ACC112 (cell line): ENCODE data around the gene COPS8.

Source experiments
- H2AFZ ChIP-seq: fragments of 200-600 bp; sonication (generic); one replicate; pipeline ENCODE4 v1.6.0; 2017; ENCODE audit warnings: antibody characterized with exemption, low read length; ENCODE audit not compliant: unreplicated experiment
- H3K27ac ChIP-seq: fragments of 200-600 bp; sonication (generic); 2 replicates; pipeline ENCODE4 v1.5.1; 2014; ENCODE audit warnings: low read depth, mild to moderate bottlenecking, antibody characterized with exemption, low read length, moderate library complexity
- H3K27me3 ChIP-seq: fragments of 200-600 bp; sonication (generic); 2 replicates; pipeline ENCODE4 v1.6.1; 2014; ENCODE audit warnings: mild to moderate bottlenecking, antibody characterized with exemption, low read length, moderate library complexity, mixed read lengths; ENCODE audit not compliant: insufficient read depth
- H3K36me3 ChIP-seq: fragments of 200-600 bp; sonication (generic); 2 replicates; pipeline ENCODE4 v1.6.1; 2016; ENCODE audit warnings: mild to moderate bottlenecking, antibody characterized with exemption, low read length, moderate library complexity, mixed read lengths; ENCODE audit not compliant: insufficient read depth
- H3K4me1 ChIP-seq: fragments of 200-600 bp; sonication (generic); one replicate; pipeline ENCODE4 v1.6.1; 2016; ENCODE audit warnings: low read length, mixed read lengths; ENCODE audit not compliant: insufficient read depth, unreplicated experiment, control insufficient read depth
- H3K4me3 ChIP-seq: fragments of 200-600 bp; sonication (generic); 2 replicates; pipeline ENCODE4 v1.5.1; 2014; ENCODE audit warnings: mild to moderate bottlenecking, low read depth, low read length
- H3K79me2 ChIP-seq: fragments of 200-600 bp; sonication (generic); one replicate; pipeline ENCODE4 v1.6.0; 2016; ENCODE audit warnings: low read length; ENCODE audit not compliant: control insufficient read depth, unreplicated experiment, insufficient read depth

The COPS8 gene

GRCh38 chr2:237065071-237065377 is 20.7 kb upstream of the COPS8 start:
- no peaks in the 10 kb centered on the region for H3K36me3 ChIP-seq
- no peaks in the 10 kb centered on the region for H3K27me3 ChIP-seq
- H3K4me3 ChIP-seq = no peak overlapping the region
- H3K4me1 ChIP-seq = peaks cover 2% of the 10 kb centered on the region
- H3K79me2 ChIP-seq = no peaks in the 10 kb centered on the region
- H2AFZ ChIP-seq = no peak overlapping the region
- H3K27ac ChIP-seq = no peak overlapping the region

GRCh38 chr2:237066396-237066795 is 19.3 kb upstream of the COPS8 start:
- H3K4me3 ChIP-seq = no peak overlapping the region
- H3K36me3 ChIP-seq = no peaks in the 10 kb centered on the region
- H3K27me3 ChIP-seq = no peaks in the 10 kb centered on the region
- H3K27ac ChIP-seq = no peak overlapping the region
- H2AFZ ChIP-seq = no peak overlapping the region
- H3K79me2 ChIP-seq = no peaks in the 10 kb centered on the region
- no peaks in the 10 kb centered on the region for H3K4me1 ChIP-seq

- H3K27me3 ChIP-seq = no peaks in the 10 kb centered on the region
- H3K4me1 ChIP-seq = peaks cover 2% of the 10 kb centered on the region
- no peaks in the 10 kb centered on the region for H3K36me3 ChIP-seq
- no peak overlapping the region for H3K27ac ChIP-seq
- no peak overlapping the region for H2AFZ ChIP-seq
- no peaks in the 10 kb centered on the region for H3K79me2 ChIP-seq
- no peak overlapping the region for H3K4me3 ChIP-seq
These were observed 17.6 kb upstream of the COPS8 start for GRCh38 chr2:237068005-237068576.

GRCh38 chr2:237072067-237072931 is 13.4 kb upstream of the COPS8 start:
- Histone ChIP-seq H2AFZ (no peak overlapping the region), H3K79me2 (no peaks in the 10 kb centered on the region), H3K36me3 (no peaks in the 10 kb centered on the region), H3K4me1 (peaks cover 25% of the 10 kb centered on the region), H3K27ac (no peak overlapping the region), H3K4me3 (no peak overlapping the region), H3K27me3 (no peaks in the 10 kb centered on the region)

GRCh38 chr2:237073552-237073951 is 12.1 kb upstream of the COPS8 start:
- Histone ChIP-seq H3K27ac (peak overlapping the region; percentile 70), H3K79me2 (no peaks in the 10 kb centered on the region), H3K27me3 (no peaks in the 10 kb centered on the region), H2AFZ (peak overlapping the region; percentile 71), H3K4me3 (peak overlapping the region; percentile 22; the same call in 1 of the 2 replicates), H3K4me1 (peaks cover 25% of the 10 kb centered on the region), H3K36me3 (no peaks in the 10 kb centered on the region)

- H3K4me1 ChIP-seq = peaks cover 25% of the 10 kb centered on the region
- H3K36me3 ChIP-seq = no peaks in the 10 kb centered on the region
- H3K27me3 ChIP-seq = no peaks in the 10 kb centered on the region
- H3K27ac ChIP-seq = peak overlapping the region; percentile 70; the same call in 1 of the 2 replicates
- H3K4me3 ChIP-seq = no peak overlapping the region
- H2AFZ ChIP-seq = no peak overlapping the region
- H3K79me2 ChIP-seq = no peaks in the 10 kb centered on the region
These were observed 11.3 kb upstream of the COPS8 start for GRCh38 chr2:237074211-237074993.

GRCh38 chr2:237075749-237076599 is 9.7 kb upstream of the COPS8 start:
- Histone ChIP-seq H3K36me3 (no peaks in the 10 kb centered on the region), H2AFZ (no peak overlapping the region), H3K27ac (no peak overlapping the region), H3K4me3 (no peak overlapping the region), H3K27me3 (no peaks in the 10 kb centered on the region), H3K4me1 (peaks cover 25% of the 10 kb centered on the region), H3K79me2 (no peaks in the 10 kb centered on the region)

- peaks cover 33% of the 10 kb centered on the region for H3K79me2 ChIP-seq
- H3K36me3 ChIP-seq = peaks cover 14% of the 10 kb centered on the region
- peaks cover 12% of the 10 kb centered on the region for H3K4me1 ChIP-seq
- no peak overlapping the region for H2AFZ ChIP-seq
- no peak overlapping the region for H3K4me3 ChIP-seq
- H3K27ac ChIP-seq = no peak overlapping the region
- H3K27me3 ChIP-seq = no peaks in the 10 kb centered on the region
These were observed 4.1 kb upstream of the COPS8 start for GRCh38 chr2:237081596-237081995.

- no peaks in the 10 kb centered on the region for H3K27me3 ChIP-seq
- H3K4me1 ChIP-seq = peaks cover 20% of the 10 kb centered on the region
- peaks cover 46% of the 10 kb centered on the region for H3K79me2 ChIP-seq
- 0 out of 2 replicates have a peak overlapping the region, but pooled peaks have one; percentile 47 for H3K4me3 ChIP-seq
- H2AFZ ChIP-seq = no peak overlapping the region
- H3K36me3 ChIP-seq = peaks cover 22% of the 10 kb centered on the region
- no peak overlapping the region for H3K27ac ChIP-seq
These were observed 2.7 kb upstream of the COPS8 start for GRCh38 chr2:237083026-237083425.

- Histone ChIP-seq H3K27ac (no peak overlapping the region), H2AFZ (no peak overlapping the region), H3K36me3 (peaks cover 31% of the 10 kb centered on the region), H3K4me1 (peaks cover 34% of the 10 kb centered on the region), H3K27me3 (no peaks in the 10 kb centered on the region), H3K4me3 (peak overlapping the region; percentile 95), H3K79me2 (peaks cover 60% of the 10 kb centered on the region)
These were observed 1.2 kb upstream of the COPS8 start for GRCh38 chr2:237084444-237084843.
